Measurements from ENCODE around the gene MAF. TPM values are rescaled to one million over a fixed set of nuclear protein-coding genes. Genes with fewer than 3 reads are reported as not detected.

The MAF gene
- total RNA-seq, 4 donors from 2014 or later, result 10.9 to 46.7 (median 32.5) TPM

DNA sequence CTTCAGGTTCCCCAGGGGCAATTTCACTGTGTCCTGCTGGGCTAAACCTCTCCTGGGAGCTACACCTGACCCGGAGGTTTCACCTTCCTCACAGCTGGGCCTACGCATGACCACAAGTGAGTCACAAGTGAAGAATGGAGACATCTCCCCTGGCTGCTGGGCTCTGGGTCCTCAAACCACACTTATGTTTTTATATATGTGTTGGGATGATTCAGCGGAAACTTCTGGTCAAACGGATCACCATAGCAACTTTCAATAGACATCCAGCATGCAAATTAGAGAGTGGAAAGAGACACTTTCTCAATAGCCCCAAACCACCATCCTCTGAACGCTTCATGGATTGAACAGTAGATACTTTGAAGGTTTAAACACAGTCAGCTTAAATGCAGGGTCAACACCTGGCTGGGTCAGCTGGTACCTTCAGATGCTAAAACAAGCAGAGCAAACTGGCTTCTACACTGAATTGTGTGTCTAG lies 28.0 kb upstream of the MAF start:
- intact Hi-C loops (cut with DNase I; ENCODE audit: low total_unique reads), result no loop called here
- in situ Hi-C loops (cut with MboI; ENCODE audit: low sequenced_read_pairs in 4 of 4), result no loop called here
- Histone ChIP-seq H3K4me3 (no peak overlapping the region), H3K27ac (no peak overlapping the region), H3K27me3 (peaks cover 0 to 3% (median 0%) of the 10 kb centered on the region in 3 donors), H3K9me3 (no peaks in the 10 kb centered on the region), H3K4me1 (no peaks in the 10 kb centered on the region), H3K36me3 (no peaks in the 10 kb centered on the region)
- TF ChIP-seq POLR2A (IDR thresholded peaks at IDR 0.05), result no peak
- no peak for TF ChIP-seq CTCF (IDR thresholded peaks at IDR 0.05 in 4 of 5, conservative IDR thresholded peaks at IDR 0.05 in 1 of 5)
- no peak for ATAC-seq
- no peak for DNase-seq

GRCh38 chr16:79627092-79627491 lies 26.6 kb upstream of the MAF start:
- Histone ChIP-seq H3K27me3 (peaks cover 0 to 3% (median 0%) of the 10 kb centered on the region in 3 donors), H3K27ac (no peak overlapping the region), H3K36me3 (no peaks in the 10 kb centered on the region), H3K4me3 (no peak overlapping the region), H3K4me1 (no peaks in the 10 kb centered on the region), H3K9me3 (no peaks in the 10 kb centered on the region)
- ATAC-seq (no peak), DNase-seq (no peak)
- in situ Hi-C loops (cut with MboI; ENCODE audit: low sequenced_read_pairs in 4 of 4), result no loop called here
- intact Hi-C loops (cut with DNase I; ENCODE audit: low total_unique reads), result no loop called here
- no peak for TF ChIP-seq POLR2A (IDR thresholded peaks at IDR 0.05)
- no peak for TF ChIP-seq CTCF (IDR thresholded peaks at IDR 0.05 in 4 of 5, conservative IDR thresholded peaks at IDR 0.05 in 1 of 5)

GRCh38 chr16:79625738-79626137 lies 25.2 kb upstream of the MAF start:
- intact Hi-C loops (cut with DNase I; ENCODE audit: low total_unique reads), result no loop called here
- no peak for TF ChIP-seq CTCF (IDR thresholded peaks at IDR 0.05 in 4 of 5, conservative IDR thresholded peaks at IDR 0.05 in 1 of 5)
- no peak for TF ChIP-seq POLR2A (IDR thresholded peaks at IDR 0.05)
- Histone ChIP-seq H3K27ac (no peak overlapping the region), H3K4me1 (no peaks in the 10 kb centered on the region), H3K36me3 (no peaks in the 10 kb centered on the region), H3K27me3 (peaks cover 0 to 3% (median 0%) of the 10 kb centered on the region in 3 donors), H3K4me3 (no peak overlapping the region), H3K9me3 (no peaks in the 10 kb centered on the region)
- DNase-seq (no peak), ATAC-seq (no peak)
- in situ Hi-C loops (cut with MboI; ENCODE audit: low sequenced_read_pairs in 4 of 4), result no loop called here

DNA sequence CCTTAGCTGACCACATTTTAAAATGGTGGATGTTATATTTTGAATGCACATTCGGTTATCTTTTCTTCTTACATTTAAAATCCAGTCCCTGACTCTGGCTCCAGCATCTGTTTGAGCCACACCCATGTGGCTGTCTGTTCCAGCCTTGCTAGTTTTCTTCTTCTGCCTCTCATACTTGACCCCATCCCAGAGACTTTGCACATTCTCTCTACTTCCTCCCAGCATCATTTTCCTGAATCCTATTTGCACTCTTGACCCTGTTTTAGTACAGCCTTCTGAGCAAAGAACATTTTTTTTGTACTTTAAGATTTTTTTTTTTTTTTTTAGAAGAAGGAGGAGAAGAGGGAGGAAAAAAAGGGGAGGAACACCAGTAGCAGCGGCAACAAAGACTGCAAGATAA lies 23.3 kb upstream of the MAF start:
- H3K9me3 ChIP-seq, result no peaks in the 10 kb centered on the region
- H3K4me1 ChIP-seq, result no peaks in the 10 kb centered on the region
- DNase-seq, result no peak
- H3K4me3 ChIP-seq, result no peak overlapping the region
- TF ChIP-seq CTCF (IDR thresholded peaks at IDR 0.05 in 4 of 5, conservative IDR thresholded peaks at IDR 0.05 in 1 of 5) (no peak), POLR2A (IDR thresholded peaks at IDR 0.05) (no peak)
- H3K36me3 ChIP-seq, result no peaks in the 10 kb centered on the region
- no peak overlapping the region for H3K27ac ChIP-seq
- in situ Hi-C loops (cut with MboI; ENCODE audit: low sequenced_read_pairs in 4 of 4), result loop anchor here in 3 of 4 donors (25.0 kb wide), 3 partner anchors 687 to 1512 kb away; no protein-coding TSS in a partner anchor
- no peak for ATAC-seq
- H3K27me3 ChIP-seq, result peaks cover 0 to 3% (median 0%) of the 10 kb centered on the region in 3 donors
- intact Hi-C loops (cut with DNase I; ENCODE audit: low total_unique reads), result no loop called here

- Histone ChIP-seq H3K27ac (no peak overlapping the region), H3K4me1 (no peaks in the 10 kb centered on the region), H3K36me3 (no peaks in the 10 kb centered on the region), H3K9me3 (no peaks in the 10 kb centered on the region), H3K4me3 (no peak overlapping the region), H3K27me3 (peaks cover 0 to 3% (median 0%) of the 10 kb centered on the region in 3 donors)
- ATAC-seq (no peak), DNase-seq (no peak)
- intact Hi-C loops (cut with DNase I; ENCODE audit: low total_unique reads), result no loop called here
- no peak for TF ChIP-seq CTCF (IDR thresholded peaks at IDR 0.05 in 4 of 5, conservative IDR thresholded peaks at IDR 0.05 in 1 of 5)
- no peak for TF ChIP-seq POLR2A (IDR thresholded peaks at IDR 0.05)
- in situ Hi-C loops (cut with MboI; ENCODE audit: low sequenced_read_pairs in 4 of 4), result loop anchor here in 3 of 4 donors (25.0 kb wide), 3 partner anchors 686 to 1511 kb away; no protein-coding TSS in a partner anchor
These were observed 22.5 kb upstream of the MAF start for GRCh38 chr16:79623062-79623461.
